HUES48 (cell line): Measurements from ENCODE around the gene CLDN3.
"Not testable (repeated sequence)": the region's sequence is repeated elsewhere in the genome, so short reads cannot be mapped to it uniquely, and the experiment has no call there.

Source experiments
- H3K27ac ChIP-seq: one replicate; pipeline ENCODE4 v1.7.0; 2013; ENCODE audit warnings: low read depth, low read length, inconsistent platforms
- H3K27me3 ChIP-seq: 2 replicates; pipeline ENCODE4 v1.6.1; 2013; ENCODE audit warnings: mild to moderate bottlenecking, low read length; ENCODE audit not compliant: control insufficient read depth, insufficient read depth
- H3K36me3 ChIP-seq: 2 replicates; pipeline ENCODE4 v1.6.1; 2013; ENCODE audit warnings: low read length; ENCODE audit not compliant: control insufficient read depth, insufficient read depth
- H3K4me1 ChIP-seq: 2 replicates; pipeline ENCODE4 v1.6.1; 2013; ENCODE audit warnings: mild to moderate bottlenecking, low read length; ENCODE audit not compliant: control insufficient read depth, insufficient read depth
- H3K4me3 ChIP-seq: 2 replicates; pipeline ENCODE4 v1.5.1; 2013; ENCODE audit warnings: mild to moderate bottlenecking, low read depth, low read length
- H3K9ac ChIP-seq: 2 replicates; pipeline ENCODE4 v1.6.1; 2013; ENCODE audit warnings: mild to moderate bottlenecking, low read depth, low read length, moderate library complexity
- H3K9me3 ChIP-seq: 2 replicates; pipeline ENCODE4 v1.6.1; 2013; ENCODE audit warnings: low read length; ENCODE audit not compliant: control insufficient read depth, insufficient read depth

Gene CLDN3

DNA sequence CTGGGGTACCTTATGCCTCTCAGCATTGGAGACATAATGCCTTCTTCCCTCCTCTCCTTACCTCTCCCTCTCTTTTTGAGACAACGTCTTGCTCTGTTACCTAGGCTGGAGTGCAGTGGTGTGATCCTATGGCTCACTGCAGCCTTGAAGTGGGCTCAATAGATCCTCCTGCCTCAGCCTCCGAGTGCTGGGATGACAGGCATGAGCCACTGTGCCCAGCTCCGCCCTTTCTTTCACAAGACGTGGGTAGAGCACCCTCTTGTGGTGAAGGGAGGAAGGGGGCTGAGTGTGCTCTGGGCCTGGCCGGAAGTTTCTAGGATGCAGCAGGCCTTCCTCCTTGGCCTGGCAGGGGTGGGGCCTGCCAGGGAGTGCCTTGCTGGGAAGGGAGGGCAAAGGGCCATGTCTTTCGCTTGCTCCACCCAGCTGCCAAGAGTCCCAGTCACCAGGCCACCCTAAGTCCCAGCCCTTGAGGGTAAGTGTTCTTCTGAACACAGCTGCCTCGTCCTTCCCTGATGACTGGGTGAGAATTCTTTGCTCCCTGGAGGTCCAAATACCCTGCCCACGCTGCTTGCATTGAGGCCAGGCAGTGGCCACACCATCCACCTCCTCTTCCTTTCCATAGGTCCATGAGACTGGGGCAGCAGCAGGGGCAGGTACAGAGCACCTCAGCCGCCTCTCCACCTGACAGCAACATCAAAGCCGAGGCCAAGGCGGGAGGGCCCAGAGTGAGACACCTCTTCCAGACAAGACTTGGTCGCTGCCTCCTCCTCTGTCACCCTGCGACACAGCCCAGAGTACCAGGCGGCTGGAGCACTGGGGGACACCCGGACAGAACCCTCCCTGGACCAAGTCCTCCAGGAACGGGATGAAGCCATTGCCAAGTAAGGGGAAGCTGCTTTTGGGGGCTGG is 35.2 kb downstream of the CLDN3 start:
- no peaks in the 10 kb centered on the region for H3K27me3 ChIP-seq
- no peak overlapping the region for H3K4me3 ChIP-seq
- peaks cover 8% of the 10 kb centered on the region; the same call in 1 of the 2 replicates for H3K4me1 ChIP-seq
- peak overlapping the region; percentile 62 for H3K27ac ChIP-seq
- H3K9me3 ChIP-seq: no peaks in the 10 kb centered on the region
- H3K36me3 ChIP-seq: peaks cover 22% of the 10 kb centered on the region
- no peak overlapping the region for H3K9ac ChIP-seq

DNA sequence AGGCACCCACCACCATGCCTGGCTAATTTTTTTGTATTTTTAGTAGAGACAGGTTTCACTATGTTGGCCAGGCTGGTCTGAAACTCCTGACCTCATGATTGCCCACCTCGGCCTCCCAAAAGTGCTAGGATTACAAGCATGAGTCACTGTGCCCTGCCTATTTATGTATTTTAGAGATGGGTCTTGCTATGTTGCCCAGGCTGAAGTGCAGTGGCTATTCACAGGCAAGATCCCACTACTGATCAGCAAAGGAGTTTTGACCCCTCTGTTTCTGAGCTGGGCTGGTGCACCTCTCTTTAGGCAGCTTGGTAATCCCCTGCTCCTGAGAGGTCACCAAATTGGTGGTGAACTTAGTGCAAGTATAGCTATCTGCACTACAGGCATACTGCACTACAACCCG is 37.7 kb downstream of the CLDN3 start:
- H3K36me3 ChIP-seq: peaks cover 17% of the 10 kb centered on the region

DNA sequence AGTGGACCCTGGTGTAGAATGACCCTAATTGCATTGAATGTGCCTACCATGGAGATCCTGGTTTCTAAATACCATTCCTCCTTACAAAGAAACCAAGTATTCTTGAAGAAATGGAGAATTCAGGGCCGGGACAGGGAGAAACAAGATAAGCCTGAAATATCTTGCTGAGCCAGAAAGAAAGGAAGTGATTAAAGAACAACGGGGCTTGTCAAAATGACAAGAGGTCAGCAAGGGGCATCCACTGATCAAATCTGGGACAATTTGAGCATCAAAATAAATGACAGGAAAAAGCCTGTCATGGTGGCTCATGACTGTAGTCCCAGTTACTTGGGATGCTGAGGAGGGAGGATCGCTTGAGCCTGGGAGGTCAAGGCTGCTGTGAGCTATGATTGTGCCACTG is 39.6 kb downstream of the CLDN3 start:
- 0 out of 2 replicates have a peak, but pooled peaks cover under 1% of the 10 kb centered on the region for H3K36me3 ChIP-seq
- no peak overlapping the region for H3K4me3 ChIP-seq
- H3K4me1 ChIP-seq: peaks cover 4% of the 10 kb centered on the region
- H3K9ac ChIP-seq: no peak overlapping the region
- H3K27me3 ChIP-seq: no peaks in the 10 kb centered on the region
- H3K27ac ChIP-seq: no peak overlapping the region
- H3K9me3 ChIP-seq: no peaks in the 10 kb centered on the region

More for the DNA sequence above, 37.7 kb downstream of the CLDN3 start:
- H3K27me3 ChIP-seq: no peaks in the 10 kb centered on the region
- H3K27ac ChIP-seq: no peak overlapping the region
- no peaks in the 10 kb centered on the region for H3K9me3 ChIP-seq
- H3K4me3 ChIP-seq: no peak overlapping the region
- H3K9ac ChIP-seq: no peak overlapping the region
- H3K4me1 ChIP-seq: peaks cover 4% of the 10 kb centered on the region

DNA sequence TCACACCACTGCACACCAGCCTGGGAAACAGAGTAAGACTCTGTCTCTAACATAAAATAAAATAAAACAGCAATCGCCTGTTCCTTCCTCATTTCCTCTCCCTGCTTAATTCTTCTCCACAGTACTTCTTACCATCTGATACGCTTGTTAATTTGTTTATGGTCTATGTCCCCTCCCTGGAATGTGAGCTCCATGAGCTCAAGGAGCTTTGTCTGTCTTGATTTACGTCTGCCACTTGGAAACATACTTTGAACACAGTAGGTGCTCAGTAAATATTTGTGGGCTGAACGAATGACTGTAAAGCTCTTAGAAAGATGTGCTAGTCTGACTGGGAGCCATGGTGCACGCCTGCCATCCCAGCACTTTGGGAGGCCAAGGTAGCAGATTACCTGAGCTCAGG is 41.5 kb downstream of the CLDN3 start:
- no peaks in the 10 kb centered on the region; the same call in 1 of the 2 replicates for H3K4me1 ChIP-seq
- no peaks in the 10 kb centered on the region for H3K36me3 ChIP-seq
- H3K9me3 ChIP-seq: no peaks in the 10 kb centered on the region
- no peak overlapping the region for H3K27ac ChIP-seq
- H3K27me3 ChIP-seq: no peaks in the 10 kb centered on the region
- no peak overlapping the region for H3K4me3 ChIP-seq
- no peak overlapping the region for H3K9ac ChIP-seq

DNA sequence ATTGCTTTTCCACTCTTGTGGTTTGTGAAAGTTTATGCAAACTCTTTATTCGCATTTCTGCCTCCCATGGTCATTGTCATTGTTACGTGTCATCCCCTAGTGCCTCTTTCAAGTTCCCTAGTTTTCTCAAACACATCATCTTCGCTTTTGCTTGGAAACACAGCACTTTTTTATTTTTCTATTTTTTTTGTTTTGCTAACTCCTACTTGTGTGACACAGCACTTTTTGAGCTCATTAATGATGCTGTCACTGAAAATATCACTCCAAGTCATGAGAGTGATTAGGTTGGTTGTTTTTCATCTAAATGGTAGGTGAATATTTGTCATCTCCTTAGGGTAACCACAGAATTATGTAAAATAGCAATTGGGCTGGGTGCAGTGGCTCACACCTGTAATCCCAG is 42.1 kb downstream of the CLDN3 start:
- no peaks in the 10 kb centered on the region; the same call in 1 of the 2 replicates for H3K4me1 ChIP-seq
- no peaks in the 10 kb centered on the region for H3K9me3 ChIP-seq
- no peaks in the 10 kb centered on the region for H3K36me3 ChIP-seq
- no peak overlapping the region for H3K9ac ChIP-seq
- H3K27me3 ChIP-seq: no peaks in the 10 kb centered on the region
- no peak overlapping the region for H3K4me3 ChIP-seq
- H3K27ac ChIP-seq: no peak overlapping the region

DNA sequence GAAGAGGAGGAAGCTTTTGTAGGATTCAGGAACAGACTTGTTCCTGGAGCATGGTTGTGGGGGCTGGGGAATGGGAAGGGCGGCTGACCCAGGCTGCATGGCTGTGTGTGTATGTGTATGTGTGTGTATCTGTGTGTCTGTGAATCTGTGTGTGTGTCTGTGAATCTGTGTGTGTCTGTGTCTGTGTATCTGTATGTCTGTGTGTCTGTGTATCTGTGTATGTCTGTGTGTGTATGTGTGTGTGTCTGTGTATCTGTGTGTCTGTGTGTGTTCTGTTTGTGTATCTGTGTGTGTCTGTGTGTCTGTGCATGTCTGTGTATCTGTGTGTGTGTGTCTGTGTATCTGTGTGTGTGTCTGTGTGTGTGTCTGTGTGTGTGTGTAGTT is 44.0 kb downstream of the CLDN3 start:
- no peaks in the 10 kb centered on the region for H3K9me3 ChIP-seq
- no peaks in the 10 kb centered on the region; the same call in 1 of the 2 replicates for H3K4me1 ChIP-seq
- no peak overlapping the region for H3K4me3 ChIP-seq
- no peak overlapping the region for H3K9ac ChIP-seq
- H3K27ac ChIP-seq: no peak overlapping the region
- H3K36me3 ChIP-seq: no peaks in the 10 kb centered on the region
- H3K27me3 ChIP-seq: no peaks in the 10 kb centered on the region

DNA sequence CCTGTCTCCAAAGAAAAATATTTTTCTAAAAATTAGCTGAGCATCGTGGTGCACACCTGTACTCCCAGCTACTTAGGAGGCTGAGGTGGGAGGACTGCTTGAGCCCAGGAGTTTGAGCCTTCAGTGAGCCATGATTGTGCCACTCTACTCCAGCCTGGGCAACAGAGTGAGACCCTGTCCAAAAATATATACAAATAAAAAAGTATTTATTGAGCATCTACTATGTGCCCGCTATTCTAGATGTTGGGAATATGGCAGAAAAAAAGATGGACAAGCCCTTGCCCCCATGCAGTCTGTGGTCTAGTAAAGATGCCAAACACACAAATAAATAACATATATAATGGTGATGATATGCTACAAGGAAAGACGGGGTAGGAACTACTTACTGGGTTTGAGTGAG is 46.3 kb downstream of the CLDN3 start:
- Histone ChIP-seq H3K36me3 (no peaks in the 10 kb centered on the region), H3K4me1 (no peaks in the 10 kb centered on the region; the same call in 1 of the 2 replicates), H3K27ac (no peak overlapping the region), H3K27me3 (peaks cover 11% of the 10 kb centered on the region; the same call in 1 of the 2 replicates), H3K9me3 (no peaks in the 10 kb centered on the region), H3K4me3 (no peak overlapping the region), H3K9ac (no peak overlapping the region)

DNA sequence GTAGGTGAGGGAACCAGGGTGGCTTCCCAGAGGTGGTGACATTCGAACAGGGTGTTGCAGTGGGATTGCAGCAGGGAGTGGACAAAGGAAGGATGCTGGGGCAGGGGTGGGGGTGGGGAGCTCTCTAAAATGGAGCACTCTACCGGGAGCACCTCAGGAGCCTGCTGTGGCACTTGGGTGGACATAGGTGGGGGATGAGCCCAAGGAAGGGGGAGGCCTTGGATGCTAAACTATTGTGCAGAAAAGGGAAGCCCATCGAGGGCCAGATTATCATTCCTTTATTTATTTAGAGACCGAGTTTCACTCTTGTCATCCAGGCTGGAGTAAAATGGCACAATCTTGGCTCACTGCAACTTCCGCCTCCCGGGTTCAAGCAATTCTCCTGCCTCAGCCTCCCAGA is 47.3 kb downstream of the CLDN3 start:
- H3K4me3 ChIP-seq: no peak overlapping the region
- H3K4me1 ChIP-seq: no peaks in the 10 kb centered on the region
- no peaks in the 10 kb centered on the region for H3K9me3 ChIP-seq
- H3K36me3 ChIP-seq: no peaks in the 10 kb centered on the region
- no peak overlapping the region for H3K9ac ChIP-seq
- H3K27me3 ChIP-seq: peaks cover 17% of the 10 kb centered on the region; the same call in 1 of the 2 replicates
- no peak overlapping the region for H3K27ac ChIP-seq

DNA sequence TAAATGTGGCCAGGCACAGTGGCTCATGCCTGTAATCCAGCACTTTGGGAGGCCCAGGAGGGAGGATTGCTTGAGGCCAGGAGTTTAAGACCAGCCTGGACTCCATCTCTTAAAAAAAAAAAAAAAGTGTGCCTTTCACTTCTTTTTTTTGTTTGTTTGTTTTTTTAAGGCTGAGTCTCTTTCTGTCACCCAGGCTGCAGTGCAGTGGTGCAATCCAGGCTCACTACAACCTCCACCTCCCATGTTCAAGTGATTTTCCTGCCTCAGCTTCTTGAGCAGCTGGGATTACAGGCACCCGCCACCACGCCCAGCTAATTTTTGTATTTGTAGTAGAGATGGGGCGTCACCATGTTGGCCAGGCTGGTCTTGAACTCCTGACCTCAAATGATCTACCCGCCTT is 47.9 kb downstream of the CLDN3 start:
- H3K27ac ChIP-seq, H3K9me3 ChIP-seq, H3K36me3 ChIP-seq, H3K4me1 ChIP-seq, H3K4me3 ChIP-seq, H3K9ac ChIP-seq: not testable (repeated sequence)
- H3K27me3 ChIP-seq: peaks cover 17% of the 10 kb centered on the region; the same call in 1 of the 2 replicates

DNA sequence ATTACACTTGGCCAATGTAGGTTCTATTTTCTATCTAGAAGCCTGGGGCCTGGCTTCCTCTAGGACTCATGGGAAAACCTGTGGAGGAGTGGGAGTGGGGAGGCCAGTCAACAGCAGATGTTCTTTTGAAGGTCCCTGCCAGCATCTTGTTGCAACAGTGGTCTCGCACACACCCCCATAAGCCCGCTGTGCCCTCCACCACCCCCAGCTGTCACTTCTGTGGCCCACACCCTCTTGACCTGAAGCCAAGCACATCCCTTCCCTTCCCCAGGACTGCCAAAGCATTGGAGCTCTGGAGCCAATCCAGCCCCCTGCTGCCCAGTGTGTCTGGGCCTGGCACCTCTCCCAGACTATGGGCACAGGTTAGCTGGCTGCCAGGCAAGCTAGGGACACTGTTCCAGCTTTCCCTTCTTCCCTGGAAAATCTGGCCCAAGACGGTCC is 48.7 kb downstream of the CLDN3 start:
- no peaks in the 10 kb centered on the region for H3K4me1 ChIP-seq
- H3K27ac ChIP-seq: no peak overlapping the region
- H3K27me3 ChIP-seq: peaks cover 17% of the 10 kb centered on the region; the same call in 1 of the 2 replicates
- no peak overlapping the region for H3K4me3 ChIP-seq
- no peaks in the 10 kb centered on the region for H3K9me3 ChIP-seq
- H3K9ac ChIP-seq: no peak overlapping the region
- H3K36me3 ChIP-seq: no peaks in the 10 kb centered on the region

DNA sequence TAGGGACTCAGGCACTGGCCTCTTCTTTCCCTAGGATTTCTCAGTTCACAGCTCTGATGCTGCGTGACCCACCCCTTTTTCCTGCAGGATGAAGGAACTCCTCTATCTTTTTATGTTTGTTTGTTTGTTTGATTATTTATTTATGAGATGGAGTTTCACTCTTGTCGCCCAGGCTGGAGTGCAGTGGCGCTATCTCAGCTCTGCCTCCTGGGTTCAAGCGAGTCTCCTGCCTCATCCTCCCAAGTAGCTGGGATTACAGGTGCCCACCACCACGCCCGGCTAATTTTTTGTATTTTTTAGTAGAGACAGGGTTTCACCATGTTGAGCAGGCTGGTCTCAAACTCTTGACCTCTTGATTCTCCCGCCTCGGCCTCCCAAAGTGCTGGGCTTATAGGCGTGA is 49.6 kb downstream of the CLDN3 start:
- H3K27ac ChIP-seq: not testable (repeated sequence)

More for the DNA sequence above, 49.6 kb downstream of the CLDN3 start:
- not testable (repeated sequence) for H3K4me3 ChIP-seq, H3K4me1 ChIP-seq, H3K36me3 ChIP-seq, H3K9me3 ChIP-seq, H3K9ac ChIP-seq
- peaks cover 17% of the 10 kb centered on the region; the same call in 1 of the 2 replicates for H3K27me3 ChIP-seq
